ENCODE measurements around the gene KCNJ10.

The KCNJ10 gene

DNA sequence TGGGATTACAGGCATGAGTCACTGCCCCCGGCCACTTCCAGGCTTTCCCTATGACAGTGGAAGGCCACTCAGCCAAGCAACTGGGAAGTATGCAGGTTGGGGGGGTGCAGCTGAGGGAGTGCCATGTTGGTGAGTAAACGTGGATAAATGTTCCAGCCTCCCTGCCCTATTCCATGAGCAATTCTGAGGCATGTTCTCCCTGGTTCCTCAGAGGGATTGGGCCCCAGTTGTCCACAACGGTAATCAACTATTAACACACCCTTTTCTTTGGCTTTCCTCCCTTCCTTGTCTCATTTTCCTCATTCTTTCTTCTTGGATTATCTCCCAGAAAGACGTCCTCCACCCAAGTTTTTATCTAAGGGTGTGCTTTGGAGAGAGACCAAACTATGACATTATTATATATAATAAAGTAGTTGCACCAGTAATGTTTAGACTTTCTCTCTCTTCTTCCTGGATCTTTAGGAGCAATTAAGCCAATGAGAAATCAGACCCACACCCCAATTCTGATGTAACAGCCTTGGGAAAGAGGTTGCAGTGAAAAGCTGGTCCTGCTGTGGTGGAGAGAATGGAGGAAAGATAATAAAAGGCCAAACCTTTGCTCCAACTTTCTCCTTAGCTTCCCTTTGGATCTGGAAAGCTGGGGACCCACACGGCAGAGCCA lies 109.1 kb downstream of the KCNJ10 start:
- Mint-ChIP-seq H3K4me3 (no peak overlapping the region), H3K27me3 (peaks cover 17 to 35% of the 10 kb centered on the region in 2 donors), H3K9me3 (no peaks in the 10 kb centered on the region), H3K4me1 (peaks cover 7 to 13% of the 10 kb centered on the region in 2 donors), H3K27ac (no peak overlapping the region), H3K36me3 (no peaks in the 10 kb centered on the region)
- no peak for DNase-seq
- no peak for ATAC-seq (replicated peaks)

DNA sequence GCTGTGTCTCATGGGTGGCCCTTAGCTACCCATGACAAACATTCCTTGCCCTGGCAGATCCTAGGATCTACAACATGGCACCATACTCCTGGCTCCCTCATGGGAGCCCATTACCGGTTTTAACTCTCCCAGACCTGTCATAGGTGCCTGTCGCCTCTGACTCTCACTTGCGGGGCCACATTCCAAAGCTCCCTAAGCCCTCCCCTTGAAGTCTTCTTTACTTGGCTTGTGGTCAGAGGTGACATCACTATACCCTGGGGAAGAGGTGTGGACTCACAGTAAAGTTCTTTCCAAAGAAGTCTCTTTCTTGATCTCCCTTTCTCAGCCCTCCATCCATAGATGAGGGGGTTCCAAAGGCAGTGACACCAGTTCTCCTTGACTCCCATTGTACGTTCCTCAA lies 110.5 kb downstream of the KCNJ10 start:
- ATAC-seq (replicated peaks) (peak in 1 of 2 donors; percentile 18), DNase-seq (no peak)
- Mint-ChIP-seq H3K4me3 (peak overlapping the region in 1 of 2 donors; percentile 2), H3K36me3 (no peaks in the 10 kb centered on the region), H3K9me3 (no peaks in the 10 kb centered on the region), H3K27ac (peak overlapping the region; percentile 44), H3K27me3 (peaks cover 21 to 40% of the 10 kb centered on the region in 2 donors), H3K4me1 (peaks cover 7 to 13% of the 10 kb centered on the region in 2 donors)

- no peaks in the 10 kb centered on the region for H3K9me3 Mint-ChIP-seq
- peaks cover 7 to 13% of the 10 kb centered on the region in 2 donors for H3K4me1 Mint-ChIP-seq
- ATAC-seq (replicated peaks) (peak; percentile 78 to 86), DNase-seq (no peak)
- H3K36me3 Mint-ChIP-seq, result no peaks in the 10 kb centered on the region
- peaks cover 26 to 46% of the 10 kb centered on the region in 2 donors for H3K27me3 Mint-ChIP-seq
- peak overlapping the region in 1 of 2 donors; percentile 23 for H3K4me3 Mint-ChIP-seq
- peak overlapping the region; percentile 44 for H3K27ac Mint-ChIP-seq
Observed at GRCh38 chr1:159958719-159959380, 111.1 kb downstream of the KCNJ10 start.

DNA sequence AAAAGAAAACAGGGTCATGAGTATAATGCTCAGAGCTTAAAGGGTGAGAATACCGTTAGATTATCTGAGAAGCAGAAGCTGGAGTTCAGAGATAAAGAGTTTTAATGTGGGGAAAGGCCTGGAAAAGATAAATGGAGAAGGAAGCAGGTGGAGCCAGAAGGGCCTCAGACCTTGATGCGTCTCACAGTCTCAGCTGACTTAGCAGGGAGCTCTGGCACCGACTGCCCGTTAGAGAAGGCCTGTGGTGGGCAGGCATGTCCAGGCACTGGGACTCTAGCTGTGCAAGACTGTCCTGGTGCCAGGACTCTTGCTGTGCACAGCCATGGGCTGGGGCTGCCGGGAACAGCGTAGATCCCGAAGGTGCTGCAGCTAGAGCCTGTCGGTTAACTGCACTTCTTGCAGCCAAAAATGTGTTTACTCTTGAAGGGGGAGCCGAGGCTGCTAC lies 112.1 kb downstream of the KCNJ10 start:
- no peak for ATAC-seq (replicated peaks)
- no peak overlapping the region for H3K27ac Mint-ChIP-seq
- peaks cover 34 to 57% of the 10 kb centered on the region in 2 donors for H3K27me3 Mint-ChIP-seq
- DNase-seq, result no peak
- H3K9me3 Mint-ChIP-seq, result no peaks in the 10 kb centered on the region
- H3K36me3 Mint-ChIP-seq, result no peaks in the 10 kb centered on the region
- peaks cover 7 to 13% of the 10 kb centered on the region in 2 donors for H3K4me1 Mint-ChIP-seq
- no peak overlapping the region for H3K4me3 Mint-ChIP-seq

- Mint-ChIP-seq H3K4me3 (no peak overlapping the region), H3K27me3 (peaks cover 46 to 65% of the 10 kb centered on the region in 2 donors), H3K4me1 (peaks cover 7 to 13% of the 10 kb centered on the region in 2 donors), H3K9me3 (no peaks in the 10 kb centered on the region), H3K36me3 (no peaks in the 10 kb centered on the region), H3K27ac (no peak overlapping the region)
- DNase-seq, result no peak
- no peak for ATAC-seq (replicated peaks)
Observed at GRCh38 chr1:159955456-159955855, 114.5 kb downstream of the KCNJ10 start.

DNA sequence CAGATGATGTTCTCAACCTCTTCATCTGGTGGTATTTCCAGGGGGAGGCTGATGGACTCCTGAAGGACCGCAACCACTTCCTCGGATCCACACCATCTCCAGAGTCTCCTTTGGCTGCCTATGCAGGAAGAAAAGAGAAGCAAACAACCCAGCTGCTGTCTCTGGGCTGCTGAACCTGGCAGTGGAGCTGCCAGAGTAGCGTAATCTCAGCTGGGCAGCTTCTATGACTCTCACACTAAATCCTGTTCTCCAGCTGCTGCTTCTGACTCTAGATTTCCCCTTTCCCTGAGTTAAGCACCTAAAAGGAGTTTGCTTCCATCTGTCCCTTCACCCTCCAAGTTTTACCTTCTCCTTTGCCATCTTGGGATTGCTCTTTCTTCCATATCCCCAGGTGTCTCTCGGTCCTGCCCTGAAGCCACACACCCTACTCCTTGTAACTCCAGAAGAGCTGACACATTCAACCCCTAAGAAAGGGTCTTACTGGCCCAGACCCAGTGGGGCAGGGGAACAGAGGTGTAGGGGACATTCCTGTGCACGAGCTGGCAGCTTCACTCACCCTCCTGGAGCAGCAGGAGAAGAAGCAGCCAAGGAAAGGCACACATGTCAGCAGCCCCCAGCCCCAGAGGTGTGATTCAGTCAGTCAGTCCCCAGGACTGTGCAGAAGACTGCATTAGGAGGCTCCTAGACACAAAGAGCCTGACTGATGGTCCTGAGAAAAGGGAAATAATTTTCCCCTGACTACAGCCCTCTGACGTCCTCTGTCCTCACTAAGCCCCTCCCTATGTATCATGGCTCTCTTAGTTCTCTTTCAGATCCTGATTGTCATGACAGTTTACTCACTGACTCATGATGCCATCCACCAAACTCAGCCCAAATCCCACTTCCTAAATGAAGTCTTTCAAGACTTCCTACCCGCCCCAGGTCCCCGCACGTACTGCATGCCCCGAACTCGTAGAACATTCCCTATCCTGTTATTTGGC lies 116.1 kb downstream of the KCNJ10 start, which contains the start of gene SLAMF9:
SLAMF9 (minus strand) TSS at position 702 of the 980 bp plus-strand sequence; CDS start at position 602, 100 bp downstream.
- no peaks in the 10 kb centered on the region for H3K36me3 Mint-ChIP-seq
- ATAC-seq (replicated peaks), result peak; percentile 16 to 47
- no peaks in the 10 kb centered on the region for H3K9me3 Mint-ChIP-seq
- H3K4me3 Mint-ChIP-seq, result no peak within 1 kb of the TSS
- no peak within 1 kb of the TSS for H3K27ac Mint-ChIP-seq
- peaks cover 40 to 62% of the 10 kb centered on the region in 2 donors for H3K27me3 Mint-ChIP-seq
- DNase-seq, result no peak
- peaks cover 0 to 3% of the 10 kb centered on the region in 2 donors for H3K4me1 Mint-ChIP-seq

DNA sequence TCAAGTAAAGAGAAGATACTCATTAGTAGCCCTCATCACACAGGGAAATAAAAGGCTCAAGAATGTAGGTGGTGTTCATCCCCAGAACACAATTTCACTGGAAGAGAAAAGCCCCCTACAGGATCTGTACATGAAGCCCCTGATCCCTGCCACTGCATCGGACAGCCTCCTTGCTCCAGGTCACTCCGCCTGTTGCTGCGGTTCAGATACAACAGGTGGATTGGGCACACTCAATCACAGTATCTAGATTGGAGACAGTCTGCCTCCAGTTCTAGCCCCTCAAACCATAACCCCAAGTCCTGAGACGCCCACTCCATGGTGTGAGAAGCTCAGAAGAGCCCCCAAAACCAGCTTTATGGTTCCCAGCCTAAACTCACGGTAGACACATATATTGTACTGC lies 117.0 kb downstream of the KCNJ10 start:
- Mint-ChIP-seq H3K4me3 (no peak overlapping the region), H3K27ac (no peak overlapping the region), H3K27me3 (peaks cover 40 to 64% of the 10 kb centered on the region in 2 donors), H3K36me3 (no peaks in the 10 kb centered on the region), H3K4me1 (no peaks in the 10 kb centered on the region), H3K9me3 (no peaks in the 10 kb centered on the region)
- DNase-seq (no peak), ATAC-seq (replicated peaks) (no peak)

DNA sequence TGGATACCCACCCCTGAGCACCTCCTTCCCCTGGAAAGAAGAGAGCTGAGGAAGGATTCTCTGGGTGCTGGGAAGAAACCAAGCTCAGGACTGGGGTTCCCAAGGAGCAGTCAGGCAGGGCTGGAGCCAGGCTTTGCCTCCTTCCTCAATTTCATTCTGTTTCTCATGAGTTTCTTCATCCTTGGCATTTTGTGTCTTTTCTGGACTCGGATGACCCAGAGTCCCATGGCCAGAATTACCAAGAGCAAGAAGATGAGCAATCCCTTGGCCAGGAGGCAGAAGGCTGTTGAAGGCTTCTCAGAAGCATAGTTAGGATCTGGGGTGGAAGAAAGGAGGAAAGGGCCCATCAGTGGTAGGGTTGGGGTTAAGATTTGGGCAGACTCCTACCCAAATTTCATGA lies 118.4 kb downstream of the KCNJ10 start:
- Mint-ChIP-seq H3K36me3 (no peaks in the 10 kb centered on the region), H3K27ac (no peak overlapping the region), H3K9me3 (no peaks in the 10 kb centered on the region), H3K27me3 (peaks cover 39 to 64% of the 10 kb centered on the region in 2 donors), H3K4me3 (no peak overlapping the region), H3K4me1 (no peaks in the 10 kb centered on the region)
- ATAC-seq (replicated peaks), result no peak
- no peak for DNase-seq

- no peaks in the 10 kb centered on the region for H3K9me3 Mint-ChIP-seq
- DNase-seq (no peak), ATAC-seq (replicated peaks) (no peak)
- H3K27me3 Mint-ChIP-seq, result peaks cover 34 to 67% of the 10 kb centered on the region in 2 donors
- peaks cover 2% of the 10 kb centered on the region in 2 donors for H3K4me1 Mint-ChIP-seq
- no peak overlapping the region for H3K4me3 Mint-ChIP-seq
- H3K36me3 Mint-ChIP-seq, result no peaks in the 10 kb centered on the region
- no peak overlapping the region for H3K27ac Mint-ChIP-seq
Observed at GRCh38 chr1:159951016-159951415, 118.9 kb downstream of the KCNJ10 start.

DNA sequence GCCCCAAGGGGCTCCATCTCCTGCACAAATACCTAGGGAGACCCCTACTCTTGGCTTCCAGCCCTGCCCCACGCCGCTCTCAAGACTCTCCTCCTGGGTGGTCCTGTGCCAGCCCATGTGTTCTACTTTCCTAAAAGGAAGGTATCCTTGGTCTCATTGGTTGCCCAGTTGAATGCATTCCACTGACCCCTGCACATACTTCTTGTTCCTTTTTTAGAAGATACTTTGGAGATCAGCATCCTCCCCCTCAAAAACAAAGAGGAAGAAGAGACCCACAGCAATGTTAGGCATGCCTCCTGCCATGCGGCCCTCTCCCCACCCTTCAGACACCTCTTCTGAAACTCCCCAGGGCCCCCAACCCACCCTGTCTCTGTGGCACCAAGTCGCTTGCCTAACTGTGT lies 120.0 kb downstream of the KCNJ10 start:
- DNase-seq, result no peak
- no peaks in the 10 kb centered on the region for H3K36me3 Mint-ChIP-seq
- H3K27ac Mint-ChIP-seq, result peak overlapping the region; percentile 75
- no peak overlapping the region for H3K4me3 Mint-ChIP-seq
- peaks cover 9 to 12% of the 10 kb centered on the region in 2 donors for H3K4me1 Mint-ChIP-seq
- no peaks in the 10 kb centered on the region for H3K9me3 Mint-ChIP-seq
- no peak for ATAC-seq (replicated peaks)
- H3K27me3 Mint-ChIP-seq, result peaks cover 37 to 70% of the 10 kb centered on the region in 2 donors

GRCh38 chr1:159949123-159949522 lies 120.8 kb downstream of the KCNJ10 start:
- ATAC-seq (replicated peaks) (no peak), DNase-seq (no peak)
- peaks cover 13 to 20% of the 10 kb centered on the region in 2 donors for H3K4me1 Mint-ChIP-seq
- no peak overlapping the region for H3K4me3 Mint-ChIP-seq
- H3K27me3 Mint-ChIP-seq, result peaks cover 42 to 70% of the 10 kb centered on the region in 2 donors
- no peaks in the 10 kb centered on the region for H3K9me3 Mint-ChIP-seq
- H3K27ac Mint-ChIP-seq, result no peak overlapping the region
- no peaks in the 10 kb centered on the region for H3K36me3 Mint-ChIP-seq
